Naive thymus-derived CD4-positive, alpha-beta T cell (primary cell): ENCODE results near the gene ITPR3. TPM values are rescaled to one million over a fixed set of nuclear protein-coding genes. Genes with fewer than 3 reads are reported as not detected.
A peak's percentile ranks its signal among the peaks of the same experiment; 100 is the strongest.

Source experiments
- ATAC-seq: fragments of 150-1000 bp; cut with Tn5 transposase; 2 replicates; pipeline ENCODE4 v1.10.0; 2021; ENCODE audit warnings: mild to moderate bottlenecking, moderate library complexity
- CTCF ChIA-PET: fragments of 350-600 bp; sonication (Branson Sonifier 250); formaldehyde crosslinking; loops from one replicate; lab custom pipeline; 2021; ENCODE audit warnings: antibody characterized with exemption; lab: Charles Lee
- POLR2A ChIA-PET: fragments of 350-600 bp; sonication (Branson Sonifier 250); formaldehyde crosslinking; loops from one replicate; lab custom pipeline; 2021; ENCODE audit warnings: antibody characterized with exemption, inconsistent platforms; lab: Charles Lee
- DNase-seq, 9 donors: peaks; one replicate each; pipeline versions ENCODE4 v3.0.0 to v3.0.0-alpha.2; 2020 to 2022; ENCODE audit warnings: mixed read lengths in 1 of 9
- H3K27ac ChIP-seq: one replicate; pipeline ENCODE4 v1.7.0; 2013; ENCODE audit warnings: mild to moderate bottlenecking, low read depth, low read length, moderate library complexity
- H3K27me3 ChIP-seq, 2 donors: one replicate each; pipeline ENCODE4 v1.7.0; 2013; ENCODE audit warnings: low read length in 2 of 2, mild to moderate bottlenecking in 2 of 2, moderate library complexity in 2 of 2; ENCODE audit not compliant: control insufficient read depth in 2 of 2, insufficient read depth in 2 of 2
- H3K36me3 ChIP-seq, 3 experiments: 1 replicate in 2 of 3; 2 replicates in 1 of 3; pipeline ENCODE4 v1.7.0; 2013; ENCODE audit warnings: low read length in 3 of 3, mild to moderate bottlenecking in 3 of 3, moderate library complexity in 1 of 3; ENCODE audit not compliant: insufficient read depth in 3 of 3, control insufficient read depth in 2 of 3
- H3K4me1 ChIP-seq, 2 donors: one replicate each; pipeline ENCODE4 v1.7.0; 2013; ENCODE audit warnings: low read length in 2 of 2, mild to moderate bottlenecking in 2 of 2, moderate library complexity in 1 of 2; ENCODE audit not compliant: control insufficient read depth in 2 of 2, insufficient read depth in 2 of 2
- H3K4me3 ChIP-seq: 2 replicates; pipeline ENCODE4 v1.7.0; 2013; ENCODE audit warnings: mild to moderate bottlenecking, low read length
- H3K9me3 ChIP-seq, 3 experiments: 1 replicate in 2 of 3; 2 replicates in 1 of 3; pipeline ENCODE4 v1.7.0; 2013; ENCODE audit warnings: low read length in 3 of 3; ENCODE audit not compliant: control insufficient read depth in 2 of 3
- H3K27ac Mint-ChIP-seq, 9 donors: one replicate each; pipeline ENCODE4 v1.8.0; 2020 to 2022; ENCODE audit warnings: mixed read lengths in 9 of 9, mild to moderate bottlenecking in 8 of 9, moderate library complexity in 5 of 9, inconsistent platforms in 2 of 9
- H3K27me3 Mint-ChIP-seq, 5 donors: one replicate each; pipeline ENCODE4 v1.8.0; 2021 to 2022; ENCODE audit warnings: mixed read lengths in 5 of 5, mild to moderate bottlenecking in 1 of 5
- H3K36me3 Mint-ChIP-seq, 5 donors: one replicate each; pipeline ENCODE4 v1.8.0; 2020 to 2022; ENCODE audit warnings: mixed read lengths in 5 of 5, mild to moderate bottlenecking in 3 of 5, inconsistent platforms in 1 of 5
- H3K4me1 Mint-ChIP-seq, 7 donors: one replicate each; pipeline ENCODE4 v1.8.0; 2020 to 2022; ENCODE audit warnings: mixed read lengths in 7 of 7, mild to moderate bottlenecking in 3 of 7, inconsistent platforms in 1 of 7
- H3K4me3 Mint-ChIP-seq, 10 donors: one replicate each; pipeline ENCODE4 v1.8.0; 2020 to 2022; ENCODE audit warnings: mild to moderate bottlenecking in 10 of 10, mixed read lengths in 10 of 10, moderate library complexity in 6 of 10, inconsistent platforms in 2 of 10
- H3K9me3 Mint-ChIP-seq, 11 donors: one replicate each; pipeline ENCODE4 v1.8.0; 2020 to 2022; ENCODE audit warnings: mixed read lengths in 11 of 11, mild to moderate bottlenecking in 4 of 11, inconsistent platforms in 1 of 11, moderate library complexity in 1 of 11
- intact Hi-C, 2 donors: fragments of 100-400 bp; cut with micrococcal nuclease; formaldehyde crosslinking; loops; one replicate each; pipeline ENCODE4 v1.15.1; 2023
- polyA plus RNA-seq, 2 donors: library from polyadenylated mRNA; unstranded; fragments of 300-500 nt; fragmentation: Illumina TruSeq; gene quantifications; one replicate each; pipeline ENCODE4 v1.2.3, GENCODE V29; 2021
- total RNA-seq, 6 experiments: library from RNA in 5 of 6; stranded (reverse) in 5 of 6; gene quantifications; 1 replicate in 5 of 6; 2 replicates in 1 of 6; pipeline ENCODE4 v1.2.3 and lab custom pipeline; 2021 to 2026

Gene ITPR3
- total and polyA plus RNA-seq, 7 experiments from 2014 or later, result 1.7 to 65.7 (median 41.4) TPM

DNA sequence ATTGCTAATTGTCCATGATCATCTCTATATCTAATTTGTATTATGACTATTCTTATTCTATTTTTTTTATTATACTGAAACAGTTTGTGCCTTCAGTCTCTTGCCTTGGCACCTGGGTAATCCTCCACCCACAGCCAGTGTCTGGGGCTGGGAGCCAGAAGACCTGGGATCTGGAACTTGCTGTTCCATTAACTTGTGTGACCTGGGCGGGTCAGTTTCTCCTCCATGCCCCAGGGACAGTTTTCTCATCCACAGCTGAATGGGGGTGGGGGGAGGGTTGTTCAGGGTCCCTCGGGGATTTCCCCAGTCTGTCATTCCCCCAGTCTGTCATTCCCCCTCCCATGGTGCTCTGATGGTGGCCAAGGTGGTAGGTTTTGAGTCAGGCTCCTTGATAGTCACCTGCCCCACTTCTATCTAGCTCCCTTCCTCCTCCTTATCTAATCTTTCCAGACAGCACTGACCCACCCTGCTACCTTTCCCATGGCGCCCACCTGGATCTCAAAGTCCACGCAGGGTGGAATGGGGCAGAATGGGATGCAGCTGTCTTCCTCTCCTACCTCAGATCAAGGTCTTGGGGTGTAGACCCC lies 10.9 kb downstream of the ITPR3 start:
- intact Hi-C loops, result loop anchor here (1.0 to 5.0 kb wide), 4 partner anchors 47 to 205 kb away; no protein-coding TSS in a partner anchor
- Mint-ChIP-seq H3K27me3 (peaks cover 0 to 3% (median 0%) of the 10 kb centered on the region in 5 donors), H3K9me3 (no peaks in the 10 kb centered on the region), H3K27ac (peak overlapping the region in 6 of 9 donors; percentile 48 to 83 (median 70)), H3K36me3 (peaks cover 0 to 14% (median 4%) of the 10 kb centered on the region in 5 donors), H3K4me3 (peak overlapping the region in 7 of 10 donors; percentile 5 to 94 (median 82)), H3K4me1 (peaks cover 49 to 83% (median 78%) of the 10 kb centered on the region in 7 donors)
- Histone ChIP-seq H3K9me3 (no peaks in the 10 kb centered on the region), H3K36me3 (peaks cover 0 to 9% (median 0%) of the 10 kb centered on the region in 3 experiments), H3K27me3 (no peaks in the 10 kb centered on the region), H3K4me1 (peaks cover 20 to 34% of the 10 kb centered on the region in 2 donors), H3K27ac (no peak overlapping the region), H3K4me3 (no peak overlapping the region)
- POLR2A ChIA-PET, result interaction anchor here (1.1 kb wide), 1 partner anchor 11 kb away, joined by 5 read pairs; no protein-coding TSS in a partner anchor
- CTCF ChIA-PET, result interaction anchor here (0.7 to 1.5 kb wide), 8 partner anchors 9 to 61 kb away, joined by 3 to 7 read pairs (median 4); no protein-coding TSS in a partner anchor
- ATAC-seq (no peak), DNase-seq (no peak)

DNA sequence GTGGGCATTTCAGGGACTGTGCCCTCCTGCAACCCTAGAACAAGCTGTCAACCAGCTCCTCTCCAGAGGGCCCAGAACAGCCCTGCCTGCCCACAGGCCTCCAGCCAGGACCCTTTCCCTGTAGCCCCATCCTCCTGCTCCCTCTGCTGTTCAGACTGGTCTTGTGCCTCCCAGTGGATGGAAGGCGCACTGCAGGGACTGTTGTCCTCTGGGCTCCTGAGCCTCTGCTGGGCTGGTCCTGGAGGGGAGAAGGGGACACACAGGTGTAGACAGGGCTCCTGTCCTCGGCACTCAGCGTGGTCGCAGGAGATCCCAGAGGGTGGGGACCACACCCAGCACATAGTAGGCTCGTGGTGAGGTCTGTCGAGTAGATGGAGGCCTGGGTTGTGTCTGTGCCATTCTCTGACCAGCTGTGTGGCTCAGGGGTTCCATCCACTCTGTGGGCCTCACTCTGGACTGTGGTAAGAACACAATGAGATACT lies 11.5 kb downstream of the ITPR3 start:
- H3K27me3 Mint-ChIP-seq, result peaks cover 0 to 3% (median 0%) of the 10 kb centered on the region in 5 donors
- peak overlapping the region; percentile 48 to 83 (median 72) for H3K27ac Mint-ChIP-seq
- DNase-seq (peak in 8 of 9 donors; percentile 26 to 60 (median 42)), ATAC-seq (peak; percentile 64)
- H3K4me1 ChIP-seq, result peaks cover 20 to 34% of the 10 kb centered on the region in 2 donors
- CTCF ChIA-PET, result interaction anchor here (0.7 to 1.5 kb wide), 8 partner anchors 10 to 60 kb away, joined by 3 to 7 read pairs (median 4); no protein-coding TSS in a partner anchor
- peaks cover 0 to 10% (median 4%) of the 10 kb centered on the region in 5 donors for H3K36me3 Mint-ChIP-seq
- H3K27ac ChIP-seq, result no peak overlapping the region
- POLR2A ChIA-PET, result no interaction called here
- peaks cover 0 to 5% (median 0%) of the 10 kb centered on the region in 3 experiments for H3K36me3 ChIP-seq
- peak overlapping the region; percentile 42 for H3K4me3 ChIP-seq
- no peaks in the 10 kb centered on the region for H3K9me3 Mint-ChIP-seq
- peaks cover 49 to 82% (median 75%) of the 10 kb centered on the region in 7 donors for H3K4me1 Mint-ChIP-seq
- peak overlapping the region; percentile 71 to 94 (median 82) for H3K4me3 Mint-ChIP-seq
- H3K9me3 ChIP-seq, result no peaks in the 10 kb centered on the region
- intact Hi-C loops, result loop anchor here (1.0 to 5.0 kb wide), 5 partner anchors 11 to 205 kb away; partner anchors contain the start of gene ITPR3 (in 1 of the 2)
- H3K27me3 ChIP-seq, result no peaks in the 10 kb centered on the region

DNA sequence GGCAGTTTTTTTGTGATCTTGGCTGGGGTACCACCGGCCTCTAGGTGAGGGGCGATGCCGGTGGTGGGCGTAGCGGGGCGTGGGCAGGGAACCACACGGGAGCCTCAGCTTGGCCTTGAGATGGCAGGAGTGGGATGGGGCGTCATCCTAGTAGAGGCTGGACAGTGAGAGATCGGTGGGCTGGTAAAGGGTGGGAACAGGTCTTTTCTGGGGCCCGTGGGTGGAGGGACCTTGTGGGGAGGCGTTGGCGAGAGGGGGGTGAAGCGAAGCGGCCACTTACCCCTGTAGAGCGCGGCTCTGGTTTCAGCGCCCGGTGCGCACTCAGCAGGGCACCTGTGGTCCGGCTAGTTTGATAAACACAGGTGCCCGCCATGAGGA lies 12.0 kb downstream of the ITPR3 start:
- H3K36me3 Mint-ChIP-seq, result peaks cover 0 to 10% (median 4%) of the 10 kb centered on the region in 5 donors
- peaks cover 0 to 3% (median 0%) of the 10 kb centered on the region in 5 donors for H3K27me3 Mint-ChIP-seq
- peak overlapping the region; percentile 48 to 83 (median 72) for H3K27ac Mint-ChIP-seq
- Histone ChIP-seq H3K9me3 (no peaks in the 10 kb centered on the region), H3K27me3 (no peaks in the 10 kb centered on the region), H3K4me1 (peaks cover 20 to 34% of the 10 kb centered on the region in 2 donors), H3K36me3 (peaks cover 0 to under 1% (median 0%) of the 10 kb centered on the region in 3 experiments), H3K4me3 (peak overlapping the region; percentile 42), H3K27ac (peak overlapping the region; percentile 56)
- peak overlapping the region; percentile 71 to 94 (median 82) for H3K4me3 Mint-ChIP-seq
- CTCF ChIA-PET, result interaction anchor here (1.0 to 1.3 kb wide), 4 partner anchors 10 to 60 kb away, joined by 3 to 7 read pairs (median 4); no protein-coding TSS in a partner anchor
- intact Hi-C loops, result loop anchor here (1.0 to 5.0 kb wide), 4 partner anchors 12 to 206 kb away; partner anchors contain the start of gene ITPR3 (in 1 of the 2)
- no peak for DNase-seq
- peaks cover 48 to 79% (median 70%) of the 10 kb centered on the region in 7 donors for H3K4me1 Mint-ChIP-seq
- POLR2A ChIA-PET, result interaction anchor here (1.3 kb wide), 1 partner anchor 21 kb away, joined by 4 read pairs; no protein-coding TSS in a partner anchor
- no peaks in the 10 kb centered on the region for H3K9me3 Mint-ChIP-seq
- ATAC-seq, result no peak

DNA sequence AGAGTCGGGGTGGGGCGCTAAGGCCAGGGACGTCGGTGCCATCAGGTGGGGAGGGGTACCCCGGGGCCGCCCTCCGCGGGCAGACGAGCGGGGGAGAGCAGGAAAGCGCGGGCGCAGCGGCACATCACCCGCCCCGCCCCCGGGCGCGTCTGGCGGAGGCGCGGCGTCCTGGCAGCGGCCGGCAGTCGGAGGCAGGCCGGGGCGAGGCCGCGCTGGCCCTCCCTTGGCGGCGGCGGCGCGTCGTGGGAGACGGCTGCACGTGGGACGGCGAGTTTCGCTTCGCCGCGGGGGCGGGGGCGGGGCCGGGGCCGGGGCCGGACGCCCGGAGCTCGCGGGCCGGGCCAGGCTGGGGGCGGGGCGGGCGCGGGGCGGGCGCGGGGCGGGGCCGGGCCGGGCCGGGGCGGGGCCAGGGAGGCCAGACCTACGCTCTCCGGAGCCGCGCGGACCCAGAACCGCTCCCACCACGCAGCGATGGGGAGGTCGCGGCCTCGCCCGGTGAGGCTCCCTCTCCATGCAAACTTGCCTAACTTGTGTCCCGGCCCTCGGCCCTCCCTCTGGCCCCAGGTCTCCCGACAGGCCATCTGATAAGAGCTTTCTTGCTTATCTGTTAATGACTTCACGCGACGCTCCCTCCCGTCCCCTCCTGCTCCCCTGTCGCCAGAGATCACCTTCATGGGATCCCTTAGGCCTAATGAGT lies 12.5 kb downstream of the ITPR3 start:
- Mint-ChIP-seq H3K4me1 (peaks cover 47 to 79% (median 70%) of the 10 kb centered on the region in 7 donors), H3K4me3 (peak overlapping the region; percentile 87 to 94 (median 89)), H3K27me3 (peaks cover 0 to 3% (median 0%) of the 10 kb centered on the region in 5 donors), H3K27ac (peak overlapping the region; percentile 46 to 89 (median 73)), H3K9me3 (no peaks in the 10 kb centered on the region), H3K36me3 (peaks cover 0 to 10% (median 7%) of the 10 kb centered on the region in 5 donors)
- intact Hi-C loops, result loop anchor here (1.0 to 5.0 kb wide), 5 partner anchors 12 to 206 kb away; partner anchors contain the start of gene ITPR3 (in 2 of the 2)
- H3K4me3 ChIP-seq, result peak overlapping the region; percentile 43
- CTCF ChIA-PET, result interaction anchor here (0.8 kb wide), 2 partner anchors 54 to 64 kb away, joined by 3 read pairs; partner anchors contain the start of gene BAK1
- DNase-seq, result peak; percentile 30 to 77 (median 46)
- H3K36me3 ChIP-seq, result no peaks in the 10 kb centered on the region
- peak; percentile 88 for ATAC-seq
- H3K27ac ChIP-seq, result peak overlapping the region; percentile 56
- peaks cover 20 to 32% of the 10 kb centered on the region in 2 donors for H3K4me1 ChIP-seq
- H3K9me3 ChIP-seq, result no peaks in the 10 kb centered on the region
- no peaks in the 10 kb centered on the region for H3K27me3 ChIP-seq
- POLR2A ChIA-PET, result interaction anchor here (1.3 to 1.8 kb wide), 2 partner anchors 12 to 22 kb away, joined by 4 to 14 read pairs; partner anchors contain the start of gene ITPR3

DNA sequence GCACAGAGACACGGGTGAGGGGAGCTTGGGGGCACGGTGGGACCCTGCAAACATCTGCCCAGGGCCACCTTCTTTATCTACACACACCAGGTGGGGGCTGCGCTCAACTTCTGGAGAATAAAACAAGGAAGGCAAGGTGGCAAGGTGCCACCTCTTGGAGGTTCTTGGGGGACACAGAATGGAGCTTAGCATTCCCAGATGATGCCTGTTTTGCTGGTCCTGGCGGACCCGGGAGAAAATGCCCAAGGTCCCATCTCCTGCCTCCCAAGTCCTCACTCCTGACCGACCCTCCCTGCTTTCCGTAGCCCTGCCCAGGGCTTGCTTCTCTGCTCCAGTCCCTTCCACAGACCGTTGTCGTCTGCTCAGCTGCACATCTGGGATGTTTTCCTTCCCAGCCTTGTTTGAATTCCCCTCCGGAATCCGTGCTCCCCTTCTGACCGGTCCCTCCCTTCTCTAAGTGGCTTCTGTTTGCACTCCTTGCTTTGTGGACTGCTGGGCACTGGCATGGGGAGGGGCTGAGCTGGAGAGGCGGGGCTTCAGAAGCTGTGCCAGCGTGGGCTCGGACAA lies 13.1 kb downstream of the ITPR3 start:
- Histone ChIP-seq H3K9me3 (no peaks in the 10 kb centered on the region), H3K4me3 (peak overlapping the region; percentile 43), H3K27me3 (no peaks in the 10 kb centered on the region), H3K36me3 (no peaks in the 10 kb centered on the region), H3K4me1 (peaks cover 20 to 30% of the 10 kb centered on the region in 2 donors), H3K27ac (peak overlapping the region; percentile 42)
- ChIA-PET POLR2A (interaction anchor here (1.3 to 1.8 kb wide), 2 partner anchors 12 to 22 kb away, joined by 4 to 14 read pairs; partner anchors contain the start of gene ITPR3), CTCF (interaction anchor here (0.8 to 1.8 kb wide), 3 partner anchors 54 to 67 kb away, joined by 3 to 4 read pairs (median 3); partner anchors contain the start of gene BAK1)
- DNase-seq (no peak), ATAC-seq (no peak)
- Mint-ChIP-seq H3K27me3 (peaks cover 0 to 3% (median 0%) of the 10 kb centered on the region in 5 donors), H3K27ac (peak overlapping the region; percentile 46 to 89 (median 71)), H3K4me1 (peaks cover 46 to 75% (median 66%) of the 10 kb centered on the region in 7 donors), H3K9me3 (no peaks in the 10 kb centered on the region), H3K4me3 (peak overlapping the region; percentile 87 to 94 (median 89)), H3K36me3 (peaks cover 0 to 10% (median 9%) of the 10 kb centered on the region in 5 donors)
- intact Hi-C loops, result loop anchor here in 1 of 2 donors (2.0 to 5.0 kb wide), 2 partner anchors 13 to 207 kb away; partner anchors contain the start of gene ITPR3
